ENCODE data around the gene AGPAT1.

AGPAT1 gene

DNA sequence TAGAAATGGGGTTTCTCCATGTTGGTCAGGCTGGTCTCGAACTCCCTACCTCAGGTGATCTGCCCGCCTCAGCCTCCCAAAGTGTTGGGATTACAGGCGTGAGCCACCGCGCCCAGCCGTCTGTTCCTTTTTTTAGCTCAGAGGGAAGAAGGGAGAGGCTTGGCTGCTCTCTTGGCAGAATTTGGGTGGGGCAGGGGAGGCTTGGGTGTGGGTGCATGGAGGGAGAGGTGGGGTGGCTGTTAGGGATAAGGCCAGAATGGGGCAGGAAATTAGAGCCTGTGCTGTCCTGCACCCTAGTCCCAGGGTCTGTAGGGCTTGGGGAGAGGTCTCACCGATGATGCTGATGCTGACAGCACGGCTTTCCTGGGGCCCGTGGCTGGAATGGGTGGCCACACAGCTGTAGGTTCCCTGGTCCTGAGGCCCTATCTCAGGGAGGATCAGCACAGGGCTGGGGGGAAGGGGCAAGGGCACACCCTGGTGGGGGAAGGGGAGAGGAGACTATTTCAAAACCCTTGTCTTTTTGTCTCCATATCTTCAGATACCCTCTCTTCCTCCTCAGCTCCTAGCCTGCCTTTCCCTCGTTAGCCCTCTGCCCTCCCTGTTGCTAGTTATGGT, 6.1 kb upstream of the AGPAT1 start:
- no peak for TF ChIP-seq GATA3 (IDR thresholded peaks at IDR 0.05; ENCODE audit: low read depth, low read length)
- TF ChIP-seq GATA2 (IDR thresholded peaks at IDR 0.05; ENCODE audit: low read depth, low read length) = no peak

DNA sequence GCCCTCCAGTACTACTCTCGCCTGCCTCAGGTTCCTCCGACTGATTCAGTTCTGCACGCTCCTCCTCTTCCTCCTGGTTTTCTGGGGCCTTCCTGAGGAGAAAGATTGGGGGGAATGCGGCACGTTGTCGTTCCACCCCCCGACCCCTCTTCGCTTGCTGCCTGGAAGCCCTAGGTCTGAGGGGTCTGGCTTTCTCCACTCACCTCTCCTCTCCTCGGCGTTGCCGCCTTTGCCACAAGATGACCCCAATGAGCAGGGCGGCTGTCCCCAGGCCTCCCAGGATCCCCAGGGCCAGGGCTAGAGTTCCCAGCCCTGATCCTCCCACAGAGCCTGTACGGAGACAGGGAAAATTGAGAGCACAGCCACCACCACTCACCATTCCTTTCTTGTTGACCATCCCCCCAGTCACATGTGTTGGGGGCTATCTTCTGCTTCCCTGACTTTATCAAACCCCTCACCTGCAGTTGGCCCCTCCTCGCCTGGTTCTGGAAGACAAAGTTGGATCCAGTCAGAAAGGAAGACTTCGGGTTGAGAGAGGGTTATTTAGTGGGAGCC, 5.3 kb upstream of the AGPAT1 start:
- no peak for TF ChIP-seq GATA3 (IDR thresholded peaks at IDR 0.05; ENCODE audit: low read depth, low read length)
- no peak for TF ChIP-seq GATA2 (IDR thresholded peaks at IDR 0.05; ENCODE audit: low read depth, low read length)

DNA sequence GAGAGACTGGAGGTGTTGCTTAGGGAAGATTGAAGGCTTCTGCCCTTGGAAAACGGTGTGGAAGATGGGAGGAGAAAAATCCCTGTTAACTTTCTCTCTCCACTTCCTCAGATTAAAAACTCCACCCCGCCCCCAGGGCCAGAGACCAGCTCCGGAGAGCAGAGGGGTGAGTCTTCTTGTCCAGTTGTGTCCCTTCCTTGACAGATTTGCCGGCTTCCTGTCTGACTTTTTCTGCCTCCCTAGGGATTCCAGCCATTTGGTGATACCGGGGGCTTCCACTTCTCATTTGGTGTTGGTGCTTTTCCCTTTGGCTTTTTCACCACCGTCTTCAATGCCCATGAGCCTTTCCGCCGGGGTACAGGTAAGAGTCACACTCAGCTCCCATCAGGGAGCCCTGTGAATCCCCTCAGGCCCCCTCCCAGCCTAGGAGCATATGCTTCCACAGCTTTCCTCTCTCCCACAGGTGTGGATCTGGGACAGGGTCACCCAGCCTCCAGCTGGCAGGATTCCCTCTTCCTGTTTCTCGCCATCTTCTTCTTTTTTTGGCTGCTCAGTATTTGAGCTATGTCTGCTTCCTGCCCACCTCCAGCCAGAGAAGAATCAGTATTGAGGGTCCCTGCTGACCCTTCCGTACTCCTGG, 4.0 kb upstream of the AGPAT1 start:
- TF ChIP-seq GATA3 (IDR thresholded peaks at IDR 0.05; ENCODE audit: low read depth, low read length) (no peak), GATA2 (IDR thresholded peaks at IDR 0.05; ENCODE audit: low read depth, low read length) (no peak)

DNA sequence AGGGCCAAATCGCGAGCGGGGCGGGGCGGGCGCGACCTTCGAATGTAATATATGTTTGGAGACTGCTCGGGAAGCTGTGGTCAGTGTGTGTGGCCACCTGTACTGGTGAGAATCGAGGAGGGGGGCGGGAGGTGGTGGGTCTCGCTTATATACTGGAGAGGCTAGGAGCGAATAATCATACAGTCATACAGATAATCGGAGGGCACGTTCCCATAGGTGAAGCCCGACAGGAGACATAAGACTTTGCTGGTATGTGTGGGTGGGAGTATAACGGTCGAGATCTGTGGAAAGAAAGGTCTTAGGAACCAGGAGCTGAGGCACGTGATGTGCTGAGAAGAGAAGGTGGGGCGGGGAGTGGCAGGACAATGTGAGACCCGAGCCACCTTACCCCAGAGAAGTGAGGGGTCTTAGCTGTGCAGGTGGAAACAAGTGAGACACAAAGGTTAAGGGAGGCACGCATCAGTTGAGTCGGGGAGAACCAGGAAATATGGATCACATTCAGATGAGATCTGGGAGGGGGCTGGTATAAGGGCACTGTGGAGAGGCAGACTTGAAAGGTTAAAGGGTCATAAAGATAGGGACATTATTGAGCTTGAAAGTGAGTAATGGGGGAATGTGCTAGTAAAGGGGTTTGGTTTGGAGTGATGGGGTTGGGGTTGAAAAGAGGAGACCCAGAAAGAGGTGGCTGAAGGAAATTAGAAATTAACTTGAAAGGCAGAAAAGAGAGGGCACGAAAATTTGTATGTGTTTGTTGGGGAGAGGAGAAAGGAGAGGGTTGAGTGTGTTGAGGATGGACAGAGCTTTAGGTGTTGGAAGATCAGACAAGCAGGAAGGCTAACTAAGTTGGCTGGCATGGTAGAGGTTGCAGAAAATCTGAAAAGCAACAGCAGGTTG, 2.9 kb upstream of the AGPAT1 start:
- TF ChIP-seq GATA2 (IDR thresholded peaks at IDR 0.05; ENCODE audit: low read depth, low read length) (no peak), GATA3 (IDR thresholded peaks at IDR 0.05; ENCODE audit: low read depth, low read length) (no peak)

DNA sequence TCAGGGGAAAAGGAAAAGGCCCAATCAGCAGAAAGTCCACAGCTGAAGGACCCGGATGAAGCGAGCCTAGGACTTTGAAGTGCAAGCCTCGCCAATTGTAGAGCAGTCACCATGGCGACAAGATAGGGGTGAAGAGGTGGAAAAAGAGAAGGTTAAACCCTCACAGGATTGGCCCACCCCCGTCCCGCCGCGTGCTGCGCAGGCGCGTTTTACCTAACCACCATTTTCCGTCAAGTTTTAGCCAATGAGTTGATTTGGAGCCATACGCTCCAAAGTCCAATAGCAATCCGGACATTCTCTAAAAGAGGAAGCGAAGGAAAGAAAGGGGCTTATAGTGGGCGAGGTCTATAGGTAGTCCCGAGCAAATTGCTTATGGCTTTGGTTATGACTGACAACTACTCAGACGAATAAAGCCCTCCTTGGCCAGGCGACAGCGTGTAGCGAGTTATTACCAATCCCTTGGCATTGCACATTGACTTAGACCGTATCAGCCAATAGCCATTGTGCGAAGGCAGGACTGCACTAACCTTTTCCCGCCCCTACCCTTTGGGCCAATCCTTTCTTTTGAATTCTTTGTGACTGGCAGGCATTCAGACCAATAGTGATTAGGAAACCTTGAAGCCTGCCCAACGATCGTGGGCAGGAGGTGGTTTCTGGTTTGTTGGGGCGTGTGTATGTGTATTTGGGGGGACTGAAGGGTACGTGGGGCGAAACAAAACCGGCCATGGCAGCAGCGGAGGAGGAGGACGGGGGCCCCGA, 2.1 kb upstream of the AGPAT1 start, which contains the start of gene RNF5:
Gene RNF5, plus strand, starts transcription at position 618 of the 759 bp plus-strand sequence. Its CDS starts 107 bp downstream, at position 725.
- TF ChIP-seq GATA2 (IDR thresholded peaks at IDR 0.05; ENCODE audit: low read depth, low read length) (no peak), GATA3 (IDR thresholded peaks at IDR 0.05; ENCODE audit: low read depth, low read length) (no peak)

DNA sequence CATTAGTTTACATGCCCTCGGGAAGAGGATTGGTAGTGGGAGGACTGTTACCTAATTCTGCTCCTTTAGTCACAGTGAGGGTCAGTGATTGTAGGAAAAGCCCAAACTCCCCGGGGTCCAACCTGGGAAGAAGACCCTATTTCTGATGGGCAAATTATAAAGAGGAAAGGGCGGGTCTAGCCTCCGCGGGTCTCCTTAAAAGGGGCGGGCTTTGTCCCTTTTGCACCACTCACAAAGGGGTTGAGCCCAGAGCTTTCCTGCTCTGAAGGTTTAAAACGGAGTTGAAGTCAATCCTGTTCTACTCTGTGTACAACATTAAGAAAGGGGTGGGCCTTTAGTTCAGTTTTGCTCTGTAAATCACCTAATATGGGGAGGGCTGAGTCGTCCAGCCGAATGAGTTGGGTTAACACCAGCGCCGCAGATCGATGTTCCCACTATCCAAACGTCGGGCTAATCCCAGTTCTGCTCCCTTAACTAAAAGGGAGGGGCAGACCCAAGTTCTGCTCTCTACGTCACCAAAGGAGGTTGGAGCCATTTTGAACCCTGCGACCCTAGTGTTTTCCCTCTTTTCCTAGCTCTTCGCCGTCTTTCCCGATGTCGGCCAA, 1.4 kb upstream of the AGPAT1 start:
- TF ChIP-seq GATA2 (IDR thresholded peaks at IDR 0.05; ENCODE audit: low read depth, low read length) (no peak), GATA3 (IDR thresholded peaks at IDR 0.05; ENCODE audit: low read depth, low read length) (no peak)

DNA sequence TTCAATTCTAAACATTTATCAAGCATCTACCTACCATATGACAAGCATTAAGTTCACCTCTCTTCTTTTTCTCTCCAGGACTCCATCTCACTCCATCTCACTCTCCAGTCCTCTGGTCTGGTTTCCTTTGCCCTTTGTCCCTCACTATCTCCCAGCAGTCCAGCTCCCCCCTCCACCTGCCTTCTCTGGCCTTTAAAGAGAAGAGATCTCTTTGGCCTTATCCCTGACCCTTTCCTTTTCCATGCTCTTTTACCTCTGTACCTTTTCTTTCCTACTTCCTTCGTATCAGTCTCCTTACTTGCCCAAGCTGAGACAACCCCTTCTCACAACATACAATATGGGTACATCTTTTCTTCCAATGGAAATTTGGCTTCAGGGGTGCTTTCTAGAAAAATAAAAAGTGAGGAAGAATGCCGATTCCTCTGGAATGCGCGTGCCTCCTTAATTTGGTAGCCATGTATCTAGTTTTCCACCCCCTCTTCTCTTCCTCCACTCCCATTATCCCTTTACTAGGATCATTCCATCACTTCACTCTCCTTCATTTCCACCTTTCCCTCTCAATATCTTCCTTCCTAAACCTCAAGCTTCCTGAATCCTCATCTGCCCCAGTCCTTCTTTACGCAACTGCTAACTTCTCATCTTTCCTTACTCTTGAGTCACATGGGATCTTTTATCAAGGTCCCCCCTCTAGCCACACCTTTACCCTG, 745 bp upstream of the AGPAT1 start:
- TF ChIP-seq GATA3 (IDR thresholded peaks at IDR 0.05; ENCODE audit: low read depth, low read length) (no peak), GATA2 (IDR thresholded peaks at IDR 0.05; ENCODE audit: low read depth, low read length) (no peak)

DNA sequence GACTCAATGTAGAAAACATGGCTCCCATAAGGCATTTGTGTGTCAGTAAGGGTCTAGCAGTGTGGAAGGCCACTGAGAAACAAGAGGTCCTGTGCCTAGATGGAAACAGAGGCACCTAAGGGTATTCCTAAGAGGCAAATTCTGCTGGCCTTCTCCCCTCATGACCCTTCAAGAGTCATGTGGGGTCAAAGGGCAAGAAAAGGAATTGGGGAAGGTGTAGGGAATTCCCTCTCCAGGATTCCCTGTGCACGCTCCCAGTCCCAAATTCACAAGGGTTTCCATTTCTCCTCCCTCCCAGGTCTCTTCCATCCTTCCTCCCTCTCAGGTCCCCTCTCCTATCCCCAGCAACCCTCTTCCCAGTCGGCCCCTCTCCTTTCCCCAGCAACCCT, 568 bp downstream of the AGPAT1 start:
- TF ChIP-seq GATA3 (IDR thresholded peaks at IDR 0.05; ENCODE audit: low read depth, low read length) = no peak
- TF ChIP-seq GATA2 (IDR thresholded peaks at IDR 0.05; ENCODE audit: low read depth, low read length) = no peak

DNA sequence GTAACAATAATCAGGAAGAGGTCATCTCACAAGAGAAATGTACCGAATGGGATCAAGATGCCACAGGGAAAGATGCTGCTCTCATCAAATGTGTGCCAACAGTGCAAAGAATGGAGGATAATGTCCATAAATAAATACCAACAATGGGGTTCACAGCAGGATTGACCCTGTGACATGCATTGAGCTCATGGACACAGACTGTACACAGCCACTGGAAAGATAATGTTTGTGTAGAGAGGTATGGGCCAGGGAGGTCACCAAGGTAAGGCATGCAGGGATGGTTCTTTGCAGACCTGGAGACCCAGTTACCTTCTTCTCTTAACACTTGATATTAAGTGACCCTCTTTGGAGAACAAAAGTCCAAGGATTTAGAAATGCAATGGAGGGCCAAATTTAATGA, 1.5 kb downstream of the AGPAT1 start:
- TF ChIP-seq GATA3 (IDR thresholded peaks at IDR 0.05; ENCODE audit: low read depth, low read length) (no peak), GATA2 (IDR thresholded peaks at IDR 0.05; ENCODE audit: low read depth, low read length) (no peak)

DNA sequence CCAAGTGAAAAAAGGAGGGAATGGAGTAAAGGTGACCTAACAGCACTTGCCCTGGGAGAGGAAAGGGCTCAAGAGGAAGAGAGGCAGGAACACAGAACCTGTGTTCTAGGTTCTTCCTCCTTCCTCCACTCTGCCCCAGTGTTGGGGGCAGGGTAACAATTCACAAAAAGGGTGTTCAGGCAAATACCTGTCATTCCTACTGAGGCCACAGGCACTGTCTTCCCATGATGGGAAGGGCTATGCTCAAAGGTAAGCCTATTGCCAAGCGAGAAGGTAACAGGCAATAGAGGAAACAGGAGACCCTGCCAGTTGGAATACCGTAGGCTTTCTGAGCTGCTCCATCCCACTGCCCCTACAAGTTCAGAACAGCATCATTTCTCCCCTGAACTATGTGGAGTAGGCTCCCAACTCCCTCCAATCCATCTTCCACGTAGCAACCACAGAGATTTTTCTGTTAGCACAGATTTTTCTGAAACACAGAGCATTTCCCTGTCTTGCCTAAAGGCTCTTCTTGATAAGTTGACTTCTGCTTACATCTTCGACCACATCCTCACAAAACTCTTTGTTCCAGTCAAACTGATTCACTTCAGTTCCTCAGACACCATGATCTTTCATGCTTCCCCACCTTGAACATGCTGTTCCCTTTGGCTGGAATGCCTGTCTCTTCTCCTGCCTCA, 2.7 kb downstream of the AGPAT1 start:
- TF ChIP-seq GATA3 (IDR thresholded peaks at IDR 0.05; ENCODE audit: low read depth, low read length) = no peak
- TF ChIP-seq GATA2 (IDR thresholded peaks at IDR 0.05; ENCODE audit: low read depth, low read length) = no peak

DNA sequence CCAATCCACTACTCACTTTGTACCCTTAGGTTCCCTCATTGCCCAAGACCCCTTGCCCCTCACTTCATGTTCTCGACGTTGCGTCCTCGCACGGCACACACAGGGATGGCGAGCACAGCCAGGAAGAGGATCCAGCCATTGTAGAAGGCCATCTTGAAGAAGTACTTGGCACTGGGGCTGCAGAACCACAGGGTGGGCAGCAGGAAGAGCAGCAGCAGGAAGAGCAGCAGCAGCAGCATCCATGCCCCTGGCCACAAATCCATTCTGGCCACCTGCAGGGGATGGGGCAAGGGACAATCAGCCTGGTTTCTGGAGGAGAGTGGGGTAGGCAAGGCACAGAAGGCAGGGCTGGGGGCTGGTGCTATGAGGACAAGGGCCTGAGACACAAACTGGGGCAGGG, 4.7 kb downstream of the AGPAT1 start:
- no peak for TF ChIP-seq GATA3 (IDR thresholded peaks at IDR 0.05; ENCODE audit: low read depth, low read length)
- TF ChIP-seq GATA2 (IDR thresholded peaks at IDR 0.05; ENCODE audit: low read depth, low read length) = no peak

DNA sequence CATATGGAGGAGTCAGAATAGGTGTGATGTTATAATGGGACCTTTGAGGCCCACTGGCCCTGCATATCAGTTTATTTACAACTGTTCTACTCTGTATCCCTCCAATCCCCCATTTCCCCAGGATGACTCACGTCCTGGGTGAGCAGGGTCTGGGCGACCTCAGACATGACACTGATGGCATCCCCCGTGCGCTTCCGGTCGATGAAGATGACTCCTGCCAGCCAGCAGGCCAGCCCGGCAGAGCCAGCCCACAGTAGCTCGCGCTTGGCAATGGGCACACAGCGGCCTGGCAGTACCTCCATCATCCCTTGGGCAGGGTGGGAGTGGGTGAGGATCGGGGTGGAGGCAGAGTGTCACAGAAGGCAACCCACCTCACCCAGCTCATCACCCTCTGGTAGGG, 5.6 kb downstream of the AGPAT1 start:
- no peak for TF ChIP-seq GATA3 (IDR thresholded peaks at IDR 0.05; ENCODE audit: low read depth, low read length)
- no peak for TF ChIP-seq GATA2 (IDR thresholded peaks at IDR 0.05; ENCODE audit: low read depth, low read length)

All from SH-SY5Y (cell line).